Measurements from ENCODE around the gene CLPTM1L.
"Not testable (repeated sequence)": the region's sequence is repeated elsewhere in the genome, so short reads cannot be mapped to it uniquely, and the experiment has no call there.

Gene CLPTM1L

GRCh38 chr5:1338506-1339070 lies 6.3 kb downstream of the CLPTM1L start:
- DNase-seq = no peak

GRCh38 chr5:1338196-1338490 lies 6.8 kb downstream of the CLPTM1L start:
- no peak for DNase-seq

GRCh38 chr5:1337489-1338195 lies 7.3 kb downstream of the CLPTM1L start:
- DNase-seq = no peak

GRCh38 chr5:1336749-1337488 lies 8.0 kb downstream of the CLPTM1L start:
- no peak for DNase-seq

- DNase-seq = no peak
These were observed 8.8 kb downstream of the CLPTM1L start for GRCh38 chr5:1336106-1336561.

GRCh38 chr5:1335540-1336095 lies 9.3 kb downstream of the CLPTM1L start:
- DNase-seq = no peak

- no peak for DNase-seq
These were observed 9.9 kb downstream of the CLPTM1L start for GRCh38 chr5:1334831-1335539.

GRCh38 chr5:1333986-1334385 lies 10.9 kb downstream of the CLPTM1L start:
- DNase-seq = no peak

GRCh38 chr5:1333286-1333685 lies 11.6 kb downstream of the CLPTM1L start:
- DNase-seq = not testable (repeated sequence)

GRCh38 chr5:1332461-1333001 lies 12.4 kb downstream of the CLPTM1L start:
- no peak for DNase-seq

GRCh38 chr5:1331861-1332405 lies 13.0 kb downstream of the CLPTM1L start:
- DNase-seq = no peak

GRCh38 chr5:1330847-1331831 lies 13.8 kb downstream of the CLPTM1L start:
- DNase-seq = no peak

GRCh38 chr5:1330146-1330846 lies 14.6 kb downstream of the CLPTM1L start:
- DNase-seq = no peak

GRCh38 chr5:1329111-1329579 lies 15.8 kb downstream of the CLPTM1L start:
- DNase-seq = no peak

GRCh38 chr5:1328237-1329110 lies 16.4 kb downstream of the CLPTM1L start:
- not testable (repeated sequence) for DNase-seq

- not testable (repeated sequence) for DNase-seq
These were observed 17.8 kb downstream of the CLPTM1L start for GRCh38 chr5:1326901-1327756.

GRCh38 chr5:1326532-1326875 lies 18.4 kb downstream of the CLPTM1L start:
- DNase-seq = not testable (repeated sequence)

GRCh38 chr5:1325870-1326531 lies 18.9 kb downstream of the CLPTM1L start:
- no peak for DNase-seq

All from NCI-H69 (cell line).